Cardiac fibroblast (primary cell): ENCODE data around the gene OAF.

Source experiments
- DNase-seq, 2 donors: peaks; one replicate each; pipeline versions ENCODE4 v3.0.0 to v3.0.0-alpha.2; 2010; ENCODE audit warnings: low read depth in 2 of 2
- H3K4me3 ChIP-seq, 2 donors: replicated peaks in 1 of 2; 1 replicate in 1 of 2; 2 replicates in 1 of 2; pipeline ENCODE4 v1.5.1; 2011; ENCODE audit warnings: low read depth in 2 of 2, low read length in 2 of 2, mild to moderate bottlenecking in 2 of 2, moderate library complexity in 1 of 2
- CTCF ChIP-seq: IDR thresholded peaks from one replicate; pipeline ENCODE4 v1.5.1; 2011; ENCODE audit warnings: low read depth, mild to moderate bottlenecking, low read length, inconsistent platforms

OAF gene

DNA sequence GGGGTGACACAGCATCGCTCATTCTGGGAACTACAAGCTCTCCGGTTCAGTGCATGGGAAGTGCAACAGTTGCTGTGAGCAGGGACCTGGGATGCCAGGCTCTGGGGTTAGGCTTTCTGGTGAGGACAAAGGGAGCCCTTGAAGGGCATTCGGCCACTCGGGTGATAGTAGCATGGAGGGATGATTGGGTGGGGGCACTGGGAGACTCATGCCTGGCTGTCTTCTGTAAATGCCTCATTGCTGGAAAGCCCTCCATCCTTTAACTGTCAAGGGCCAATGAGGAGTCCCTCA is 9.9 kb downstream of the OAF start:
- no peak overlapping the region for H3K4me3 ChIP-seq
- no peak for DNase-seq
- TF ChIP-seq CTCF: no peak

GRCh38 chr11:120221115-120221752 is 10.4 kb downstream of the OAF start:
- TF ChIP-seq CTCF: no peak
- no peak overlapping the region for H3K4me3 ChIP-seq
- DNase-seq: no peak

DNA sequence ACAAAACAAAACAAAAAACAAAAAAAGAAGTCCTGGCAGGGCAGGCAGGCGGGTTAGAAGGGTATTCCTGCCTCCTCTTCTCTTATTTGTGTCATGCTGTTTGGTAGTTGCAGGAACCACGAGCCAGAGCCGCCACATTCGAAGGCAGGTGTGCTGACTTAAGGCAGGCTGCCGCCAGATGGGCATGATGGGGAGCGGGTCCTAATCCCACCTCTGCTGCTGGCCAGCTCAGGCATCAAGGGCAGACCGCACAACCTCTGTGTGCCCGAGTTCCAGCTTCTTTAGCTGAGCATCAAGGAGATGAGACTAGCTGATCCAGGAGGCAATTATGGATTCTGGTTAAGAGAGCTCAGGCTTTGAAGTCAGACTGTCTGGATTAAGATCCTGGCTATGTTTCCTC is 12.1 kb downstream of the OAF start:
- no peak for TF ChIP-seq CTCF
- no peak for DNase-seq
- no peak overlapping the region for H3K4me3 ChIP-seq

GRCh38 chr11:120223793-120224192 is 13.0 kb downstream of the OAF start:
- no peak for DNase-seq
- TF ChIP-seq CTCF: no peak
- H3K4me3 ChIP-seq: no peak overlapping the region

- no peak for DNase-seq
- no peak for TF ChIP-seq CTCF
These were observed 13.5 kb downstream of the OAF start for GRCh38 chr11:120224361-120224760.

GRCh38 chr11:120224972-120225909 is 14.4 kb downstream of the OAF start:
- TF ChIP-seq CTCF: no peak
- no peak for DNase-seq
- H3K4me3 ChIP-seq: no peak overlapping the region

More at GRCh38 chr11:120224361-120224760, 13.5 kb downstream of the OAF start:
- no peak overlapping the region for H3K4me3 ChIP-seq

DNA sequence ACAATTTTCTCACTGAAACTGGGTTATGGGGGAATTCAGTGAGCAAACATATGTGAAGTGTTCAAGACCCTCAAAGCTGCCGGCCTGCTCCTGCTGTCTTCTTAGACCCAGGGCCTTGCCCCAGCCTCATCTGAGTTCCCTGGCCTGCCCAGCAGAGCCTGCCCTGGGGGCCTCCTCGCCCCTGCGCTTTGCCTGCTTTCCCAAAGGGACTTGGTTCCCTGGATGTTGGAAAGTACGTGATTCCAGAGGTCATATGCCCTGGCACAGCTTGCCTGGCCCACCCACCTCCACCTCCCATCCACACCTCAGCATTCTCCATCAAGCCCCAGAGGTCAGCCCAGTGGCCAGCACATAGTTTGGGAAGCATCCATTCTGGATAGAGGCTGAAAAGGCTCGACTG is 15.4 kb downstream of the OAF start:
- H3K4me3 ChIP-seq: no peak overlapping the region
- DNase-seq: no peak
- no peak for TF ChIP-seq CTCF
